Right hindlimb (tissue), 1 donor: ENCODE measurements around the gene ATP1B1.

Experiments
- DNase-seq: peaks from one replicate; pipeline ENCODE4 v3.0.0-alpha.2; 2018

The ATP1B1 gene

GRCh38 chr1:169106095-169106920, at the start of gene ATP1B1:
Gene ATP1B1 (plus strand): TSS chr1:169106690. CDS start chr1:169106830, 140 bp downstream.
- peak; percentile 89 for DNase-seq

GRCh38 chr1:169059421-169059820, 47.1 kb upstream of the ATP1B1 start:
- DNase-seq: peak; percentile 26

- DNase-seq: peak; percentile 59
These were observed 46.3 kb upstream of the ATP1B1 start for GRCh38 chr1:169060043-169060722.

- DNase-seq: peak; percentile 69
These were observed 45.4 kb upstream of the ATP1B1 start for GRCh38 chr1:169060919-169061639.

GRCh38 chr1:169062152-169062551, 44.3 kb upstream of the ATP1B1 start:
- DNase-seq: no peak

GRCh38 chr1:169064103-169064502, 42.4 kb upstream of the ATP1B1 start:
- DNase-seq: no peak

GRCh38 chr1:169070547-169070946, 35.9 kb upstream of the ATP1B1 start:
- DNase-seq: peak; percentile 45

GRCh38 chr1:169070958-169071357, 35.5 kb upstream of the ATP1B1 start:
- no peak for DNase-seq

- DNase-seq: no peak
These were observed 33.4 kb upstream of the ATP1B1 start for GRCh38 chr1:169072945-169073725.

GRCh38 chr1:169078163-169078883, 28.2 kb upstream of the ATP1B1 start:
- DNase-seq: no peak

- no peak for DNase-seq
These were observed 24.9 kb upstream of the ATP1B1 start for GRCh38 chr1:169081503-169082123.

GRCh38 chr1:169085911-169086310, 20.6 kb upstream of the ATP1B1 start:
- no peak for DNase-seq

- no peak for DNase-seq
These were observed 19.7 kb upstream of the ATP1B1 start for GRCh38 chr1:169086603-169087455.

- no peak for DNase-seq
These were observed 18.6 kb upstream of the ATP1B1 start for GRCh38 chr1:169087876-169088275.

GRCh38 chr1:169089776-169090175, 16.7 kb upstream of the ATP1B1 start:
- no peak for DNase-seq

GRCh38 chr1:169090308-169090899, 16.1 kb upstream of the ATP1B1 start:
- no peak for DNase-seq

- no peak for DNase-seq
These were observed 15.6 kb upstream of the ATP1B1 start for GRCh38 chr1:169090900-169091311.

GRCh38 chr1:169091480-169091941, 15.0 kb upstream of the ATP1B1 start:
- no peak for DNase-seq

GRCh38 chr1:169092399-169092798, 14.1 kb upstream of the ATP1B1 start:
- no peak for DNase-seq
